SU-DHL-6 (cell line): ENCODE data around the gene NOC2L.
"Not testable (repeated sequence)": the region's sequence is repeated elsewhere in the genome, so short reads cannot be mapped to it uniquely, and the experiment has no call there.

Experiments
- H2AFZ ChIP-seq: fragments of 200-600 bp; sonication (generic); 2 replicates; pipeline ENCODE4 v1.6.1; 2014; ENCODE audit warnings: low read depth, mild to moderate bottlenecking, moderate library complexity, mixed read lengths, antibody characterized with exemption, low read length; ENCODE audit not compliant: severe bottlenecking
- H3F3A ChIP-seq: fragments of 200-600 bp; shearing (Covaris generic); 2 replicates; pipeline ENCODE4 v1.6.0; 2016; ENCODE audit warnings: antibody characterized with exemption, mild to moderate bottlenecking; ENCODE audit not compliant: insufficient read depth
- H3K27ac ChIP-seq: fragments of 200-600 bp; sonication (generic); 2 replicates; pipeline ENCODE4 v1.5.1; 2016; ENCODE audit warnings: low read depth, mild to moderate bottlenecking, low read length, moderate library complexity, mixed read lengths
- H3K27me3 ChIP-seq: fragments of 200-600 bp; sonication (generic), shearing (Covaris generic); 2 replicates; pipeline ENCODE4 v1.6.0; 2014; ENCODE audit warnings: mild to moderate bottlenecking, low read length
- H3K36me3 ChIP-seq: fragments of 200-600 bp; sonication (generic); 2 replicates; pipeline ENCODE4 v1.6.1; 2014; ENCODE audit warnings: mild to moderate bottlenecking, low read length, mixed read lengths
- H3K4me2 ChIP-seq: fragments of 300-600, 200-600 bp; shearing (Covaris generic), sonication (generic); 2 replicates; pipeline ENCODE4 v1.6.0; 2014; ENCODE audit warnings: low read length, low read depth, mild to moderate bottlenecking; ENCODE audit not compliant: poor library complexity, severe bottlenecking
- H3K4me3 ChIP-seq: fragments of 200-600 bp; sonication (generic); 2 replicates; pipeline ENCODE4 v1.5.1; 2014; ENCODE audit warnings: antibody characterized with exemption, low read length, mild to moderate bottlenecking, mixed read lengths; ENCODE audit not compliant: insufficient read depth, poor library complexity, severe bottlenecking
- H3K79me2 ChIP-seq: fragments of 200-600 bp; sonication (generic); 2 replicates; pipeline ENCODE4 v1.6.1; 2014; ENCODE audit warnings: mild to moderate bottlenecking, low read length, moderate library complexity; ENCODE audit not compliant: insufficient read depth
- H3K9ac ChIP-seq: fragments of 200-600 bp; sonication (generic); 2 replicates; pipeline ENCODE4 v1.7.0; 2014; ENCODE audit warnings: mild to moderate bottlenecking, low read length
- H3K9me2 ChIP-seq: fragments of 200-600 bp; sonication (generic); replicated peaks from 2 replicates; pipeline ENCODE4 v1.6.1; 2014; ENCODE audit warnings: low read length; ENCODE audit not compliant: insufficient read depth
- H3K9me3 ChIP-seq: fragments of 200-600 bp; sonication (generic); 2 replicates; pipeline ENCODE4 v1.6.1; 2014; ENCODE audit warnings: low read length, mixed read lengths; ENCODE audit not compliant: insufficient read depth
- H4K20me1 ChIP-seq: fragments of 200-600 bp; sonication (generic); 2 replicates; pipeline ENCODE4 v1.6.1; 2014; ENCODE audit warnings: low read depth, mild to moderate bottlenecking, antibody characterized with exemption, low read length, moderate library complexity, mixed read lengths
- EZH2phosphoT487 ChIP-seq: fragments of 200-600 bp; sonication (generic), shearing (Covaris generic); conservative IDR thresholded peaks from 2 replicates; pipeline ENCODE4 v1.6.1; 2018; ENCODE audit warnings: mild to moderate bottlenecking, antibody characterized with exemption, low read length, moderate library complexity, mixed read lengths
- TF ChIP-seq, protein P1 (sequence below): fragments of 200-600 bp; sonication (generic); IDR thresholded peaks from one replicate; pipeline ENCODE4 v1.5.1; 2017; ENCODE audit warnings: antibody characterized with exemption, mild to moderate bottlenecking, low read length, moderate library complexity; ENCODE audit not compliant: insufficient read depth, poor library complexity, severe bottlenecking

Gene NOC2L

DNA sequence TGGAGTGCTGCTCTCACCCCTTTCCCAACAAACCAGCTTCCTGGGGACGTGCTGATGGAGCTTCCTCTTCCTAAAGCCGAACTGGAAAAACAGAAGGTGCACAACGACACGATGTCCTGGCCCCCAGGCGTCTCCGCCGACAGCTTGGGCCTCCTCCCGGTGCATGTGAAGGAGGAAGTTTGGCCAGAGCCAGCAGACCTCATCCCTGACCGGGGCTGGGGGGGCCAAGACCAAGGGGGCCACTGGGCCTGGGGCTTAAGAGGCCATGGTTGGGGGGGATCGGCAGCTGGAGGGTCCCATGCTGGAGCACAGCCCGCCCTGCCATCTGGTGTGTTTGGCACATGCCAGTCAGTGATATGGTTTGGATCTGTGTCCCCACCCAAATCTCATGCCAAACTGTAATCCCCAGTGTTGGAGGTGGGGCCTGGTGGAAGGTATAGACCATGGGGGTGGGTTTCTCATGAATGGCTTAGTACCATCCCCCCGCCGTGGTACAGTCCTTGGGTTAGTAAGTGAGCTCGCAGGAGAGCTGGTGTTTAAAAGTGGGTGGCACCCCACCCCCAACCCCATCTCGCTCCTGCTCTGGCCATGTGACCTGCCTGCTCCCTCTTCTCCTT, 34.4 kb upstream of the NOC2L start:
- no peak for TF ChIP-seq EZH2phosphoT487
- TF ChIP-seq, protein P1, sequence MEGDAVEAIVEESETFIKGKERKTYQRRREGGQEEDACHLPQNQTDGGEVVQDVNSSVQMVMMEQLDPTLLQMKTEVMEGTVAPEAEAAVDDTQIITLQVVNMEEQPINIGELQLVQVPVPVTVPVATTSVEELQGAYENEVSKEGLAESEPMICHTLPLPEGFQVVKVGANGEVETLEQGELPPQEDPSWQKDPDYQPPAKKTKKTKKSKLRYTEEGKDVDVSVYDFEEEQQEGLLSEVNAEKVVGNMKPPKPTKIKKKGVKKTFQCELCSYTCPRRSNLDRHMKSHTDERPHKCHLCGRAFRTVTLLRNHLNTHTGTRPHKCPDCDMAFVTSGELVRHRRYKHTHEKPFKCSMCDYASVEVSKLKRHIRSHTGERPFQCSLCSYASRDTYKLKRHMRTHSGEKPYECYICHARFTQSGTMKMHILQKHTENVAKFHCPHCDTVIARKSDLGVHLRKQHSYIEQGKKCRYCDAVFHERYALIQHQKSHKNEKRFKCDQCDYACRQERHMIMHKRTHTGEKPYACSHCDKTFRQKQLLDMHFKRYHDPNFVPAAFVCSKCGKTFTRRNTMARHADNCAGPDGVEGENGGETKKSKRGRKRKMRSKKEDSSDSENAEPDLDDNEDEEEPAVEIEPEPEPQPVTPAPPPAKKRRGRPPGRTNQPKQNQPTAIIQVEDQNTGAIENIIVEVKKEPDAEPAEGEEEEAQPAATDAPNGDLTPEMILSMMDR, result no peak
- H3K9ac ChIP-seq, result no peak overlapping the region
- no peaks in the 10 kb centered on the region for H4K20me1 ChIP-seq
- H3K27me3 ChIP-seq, result no peaks in the 10 kb centered on the region
- H3K27ac ChIP-seq, result no peak overlapping the region
- no peak overlapping the region for H3K4me3 ChIP-seq
- H3K36me3 ChIP-seq, result no peaks in the 10 kb centered on the region
- no peaks in the 10 kb centered on the region for H3K9me2 ChIP-seq
- H2AFZ ChIP-seq, result no peak overlapping the region
- no peaks in the 10 kb centered on the region for H3F3A ChIP-seq
- H3K79me2 ChIP-seq, result no peaks in the 10 kb centered on the region
- no peaks in the 10 kb centered on the region for H3K9me3 ChIP-seq
- no peak overlapping the region for H3K4me2 ChIP-seq

GRCh38 chr1:992362-992761, 33.3 kb upstream of the NOC2L start:
- Histone ChIP-seq H2AFZ (no peak overlapping the region), H3K9ac (no peak overlapping the region), H3K4me3 (no peak overlapping the region), H4K20me1 (no peaks in the 10 kb centered on the region), H3K36me3 (no peaks in the 10 kb centered on the region), H3K27ac (no peak overlapping the region), H3K4me2 (no peak overlapping the region), H3K79me2 (no peaks in the 10 kb centered on the region), H3K9me2 (no peaks in the 10 kb centered on the region), H3K27me3 (no peaks in the 10 kb centered on the region), H3K9me3 (no peaks in the 10 kb centered on the region), H3F3A (no peaks in the 10 kb centered on the region)
- no peak for TF ChIP-seq EZH2phosphoT487
- TF ChIP-seq, protein P1, result no peak

DNA sequence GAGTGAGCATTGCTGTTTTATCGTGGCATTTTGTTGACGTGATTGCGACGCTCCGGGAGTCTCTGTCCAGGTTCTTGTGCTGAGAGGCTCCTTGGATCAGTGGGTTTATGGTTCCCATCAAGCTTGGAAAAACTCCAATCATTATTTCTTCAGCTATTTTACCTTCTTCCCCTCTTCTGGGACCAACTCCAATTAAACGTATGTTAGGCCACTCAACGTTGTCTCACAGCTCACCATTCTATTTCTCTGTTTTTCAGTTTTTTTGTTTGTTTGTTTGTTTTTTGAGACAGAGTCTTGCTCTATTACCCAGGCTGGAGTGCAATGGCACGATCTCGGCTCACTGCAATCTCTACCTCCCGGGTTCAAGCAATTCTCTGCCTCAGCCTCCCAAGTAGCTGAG, 32.8 kb upstream of the NOC2L start:
- TF ChIP-seq, protein P1, result no peak
- TF ChIP-seq EZH2phosphoT487, result no peak
- H3K36me3 ChIP-seq, result no peaks in the 10 kb centered on the region
- no peak overlapping the region for H3K27ac ChIP-seq
- H3K4me3 ChIP-seq, result no peak overlapping the region
- H3F3A ChIP-seq, result no peaks in the 10 kb centered on the region
- H3K79me2 ChIP-seq, result no peaks in the 10 kb centered on the region
- H3K27me3 ChIP-seq, result no peaks in the 10 kb centered on the region
- no peak overlapping the region for H2AFZ ChIP-seq
- no peak overlapping the region for H3K9ac ChIP-seq
- H3K9me2 ChIP-seq, result no peaks in the 10 kb centered on the region
- no peaks in the 10 kb centered on the region for H3K9me3 ChIP-seq
- no peak overlapping the region for H3K4me2 ChIP-seq
- H4K20me1 ChIP-seq, result no peaks in the 10 kb centered on the region

DNA sequence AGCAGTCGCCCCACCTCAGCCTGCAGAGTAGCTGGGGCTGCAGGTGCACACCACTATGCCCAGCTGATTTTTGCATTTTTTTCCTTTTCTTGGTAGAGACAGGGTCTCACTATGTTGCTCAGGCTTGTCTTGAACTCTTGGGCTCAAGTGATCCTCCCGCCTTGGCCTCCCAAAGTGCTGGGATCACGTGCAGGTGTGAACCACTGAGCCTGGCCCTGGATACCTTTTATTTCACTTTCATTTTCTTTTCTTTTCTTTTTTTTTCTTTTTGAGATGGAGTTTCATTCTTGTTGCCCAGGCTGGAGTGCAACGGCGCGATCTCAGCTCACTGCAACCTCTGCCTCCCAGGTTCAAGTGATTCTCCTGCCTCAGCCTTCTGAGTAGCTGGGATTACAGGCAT, 32.2 kb upstream of the NOC2L start:
- not testable (repeated sequence) for H3K9ac ChIP-seq, H3K36me3 ChIP-seq, H4K20me1 ChIP-seq, H3K9me3 ChIP-seq, H3K27me3 ChIP-seq, H3K4me3 ChIP-seq, H3K27ac ChIP-seq, H3K79me2 ChIP-seq, H3F3A ChIP-seq, H2AFZ ChIP-seq, H3K4me2 ChIP-seq, H3K9me2 ChIP-seq

DNA sequence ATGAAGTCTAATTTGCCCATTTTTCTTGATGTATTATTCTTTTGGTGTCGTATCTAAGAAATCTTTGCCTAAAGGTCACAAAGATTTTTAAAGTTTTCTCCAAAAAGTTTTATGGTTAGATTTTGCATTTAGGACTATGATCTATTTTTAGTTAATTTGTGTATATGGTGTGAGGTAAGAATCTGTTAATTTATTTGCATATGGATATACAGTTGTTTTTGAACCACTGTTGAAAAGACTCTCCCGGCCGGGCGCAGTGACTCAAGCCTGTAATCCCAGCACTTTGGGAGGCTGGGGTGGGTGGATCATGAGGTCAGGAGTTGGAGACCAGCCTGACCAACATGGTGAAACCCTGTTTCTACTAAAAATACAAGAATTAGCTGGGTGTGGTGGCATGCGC, 29.0 kb upstream of the NOC2L start:
- H3K4me2 ChIP-seq, H3K27me3 ChIP-seq, H3K36me3 ChIP-seq, H3K27ac ChIP-seq, H3K9me2 ChIP-seq, H4K20me1 ChIP-seq, H3F3A ChIP-seq, H3K79me2 ChIP-seq, H3K4me3 ChIP-seq, H3K9ac ChIP-seq, H3K9me3 ChIP-seq, H2AFZ ChIP-seq: not testable (repeated sequence)
